Left forelimb (tissue), 1 donor: Measurements from ENCODE around the gene SORL1.

Experiments
- DNase-seq: peaks from one replicate; pipeline ENCODE4 v3.0.0-alpha.2; 2018; ENCODE audit warnings: low spot score

SORL1 gene

GRCh38 chr11:121431820-121432526 is 20.1 kb upstream of the SORL1 start:
- no peak for DNase-seq

- no peak for DNase-seq
These were observed 17.0 kb upstream of the SORL1 start for GRCh38 chr11:121435132-121435531.

GRCh38 chr11:121435551-121436511 is 16.3 kb upstream of the SORL1 start:
- no peak for DNase-seq

GRCh38 chr11:121437018-121437685 is 15.0 kb upstream of the SORL1 start:
- DNase-seq: no peak

GRCh38 chr11:121437686-121438078 is 14.4 kb upstream of the SORL1 start:
- no peak for DNase-seq

GRCh38 chr11:121439337-121439736 is 12.8 kb upstream of the SORL1 start:
- no peak for DNase-seq

GRCh38 chr11:121439759-121440158 is 12.4 kb upstream of the SORL1 start:
- DNase-seq: no peak

GRCh38 chr11:121441521-121441920 is 10.6 kb upstream of the SORL1 start:
- no peak for DNase-seq

- DNase-seq: no peak
These were observed 8.3 kb upstream of the SORL1 start for GRCh38 chr11:121443688-121444275.

- DNase-seq: no peak
These were observed 7.6 kb upstream of the SORL1 start for GRCh38 chr11:121444526-121444925.

- DNase-seq: no peak
These were observed 6.9 kb upstream of the SORL1 start for GRCh38 chr11:121445071-121445768.

GRCh38 chr11:121446752-121447156 is 5.4 kb upstream of the SORL1 start:
- no peak for DNase-seq

- DNase-seq: no peak
These were observed 4.1 kb upstream of the SORL1 start for GRCh38 chr11:121448011-121448410.

- DNase-seq: no peak
These were observed 3.6 kb upstream of the SORL1 start for GRCh38 chr11:121448431-121448941.

GRCh38 chr11:121449123-121449522 is 3.0 kb upstream of the SORL1 start:
- no peak for DNase-seq

- DNase-seq: no peak
These were observed 2.5 kb upstream of the SORL1 start for GRCh38 chr11:121449626-121450025.

GRCh38 chr11:121450401-121450800 is 1.7 kb upstream of the SORL1 start:
- no peak for DNase-seq

GRCh38 chr11:121451178-121451985 is 732 bp upstream of the SORL1 start:
- DNase-seq: no peak

GRCh38 chr11:121452609-121453150 is 566 bp downstream of the SORL1 start, which contains the start of gene SORL1-AS1:
SORL1-AS1 (minus strand) TSS chr11:121452967.
- DNase-seq: no peak
